HCT116 (cell line): ENCODE results near the gene CFAP410. TPM values are rescaled to one million over a fixed set of nuclear protein-coding genes. Genes with fewer than 3 reads are reported as not detected.

Experiments
- ATAC-seq: fragments of 200-7000 bp; cut with Tn5 transposase; 2 replicates; pipeline ENCODE4 v1.9.1; 2020; ENCODE audit warnings: mild to moderate bottlenecking, moderate library complexity
- BruUV-seq: library from RNA; stranded (reverse); fragments of 400-500 nt; replicated peaks from 2 replicates; lab custom pipeline; 2021; lab: Mats Ljungman, UMichigan
- CTCF ChIA-PET: fragments of 300-600 bp; sonication (Branson Sonifier 250); formaldehyde crosslinking; loops from one replicate; lab custom pipeline; 2021; ENCODE audit warnings: antibody characterized with exemption; lab: Charles Lee
- POLR2A ChIA-PET: fragments of 300-600, 350-600 bp; sonication (Branson Sonifier 250); formaldehyde crosslinking; loops from one replicate; lab custom pipeline; 2021; ENCODE audit warnings: antibody characterized with exemption; lab: Charles Lee
- RAD21 ChIA-PET, 2 experiments: fragments of 300-600 bp; sonication (Branson Sonifier 250); formaldehyde crosslinking; loops; one replicate each; lab custom pipeline; 2023; ENCODE audit warnings: low total read pairs in 2 of 2; ENCODE audit not compliant: uncharacterized antibody in 2 of 2, unreplicated experiment in 2 of 2, low non-redundant PET in 1 of 2; lab: Charles Lee
- DNase-seq: peaks from one replicate; pipeline ENCODE4 v3.0.0-alpha.2; 2010; ENCODE audit warnings: low read depth, low spot score
- H2AFZ ChIP-seq: fragments of 200-600 bp; shearing (Covaris generic), sonication (generic); 2 replicates; pipeline ENCODE4 v1.6.1; 2017; ENCODE audit warnings: low read depth, mixed run types, mixed read lengths, antibody characterized with exemption, low read length; ENCODE audit not compliant: poor library complexity, severe bottlenecking
- H3K27ac ChIP-seq: 2 replicates; pipeline ENCODE4 v1.5.1; 2012; ENCODE audit warnings: low read depth, low read length
- H3K27me3 ChIP-seq: fragments of 200-600 bp; sonication (generic); 2 replicates; pipeline ENCODE4 v1.6.1; 2016; ENCODE audit warnings: mixed run types, low read length, mixed read lengths; ENCODE audit not compliant: insufficient read depth
- H3K36me3 ChIP-seq, 2 experiments: fragments of 200-500 bp in 1 of 2; fragments of 200-600 bp in 1 of 2; sonication (Bioruptor generic) in 1 of 2; sonication (generic) in 1 of 2; 2 replicates each; pipeline versions ENCODE4 v1.5.1 to v1.6.1; 2014 to 2016; ENCODE audit warnings: low read length in 2 of 2, inconsistent platforms in 1 of 2, mixed read lengths in 1 of 2, mixed run types in 1 of 2; ENCODE audit not compliant: insufficient read depth in 2 of 2, control insufficient read depth in 1 of 2
- H3K4me1 ChIP-seq, 2 experiments: fragments of 200-600 bp in 1 of 2; sonication (generic) in 1 of 2; 2 replicates each; pipeline versions ENCODE4 v1.5.1 to v1.6.1; 2012 to 2017; ENCODE audit warnings: low read length in 2 of 2, inconsistent platforms in 1 of 2, mild to moderate bottlenecking in 1 of 2, mixed read lengths in 1 of 2, mixed run types in 1 of 2, moderate library complexity in 1 of 2; ENCODE audit not compliant: insufficient read depth in 2 of 2, control insufficient read depth in 1 of 2
- H3K4me2 ChIP-seq: fragments of 200-600 bp; sonication (generic); 2 replicates; pipeline ENCODE4 v1.6.1; 2017; ENCODE audit warnings: mixed run types, low read length, mixed read lengths
- H3K4me3 ChIP-seq, 2 experiments: fragments of 200-600 bp in 1 of 2; sonication (generic) in 1 of 2; replicated peaks in 1 of 2; 2 replicates each; pipeline ENCODE4 v1.5.1; 2011 to 2016; ENCODE audit warnings: low read length in 2 of 2, control low read depth in 1 of 2, low read depth in 1 of 2, mild to moderate bottlenecking in 1 of 2, mixed read lengths in 1 of 2, mixed run types in 1 of 2
- H3K79me2 ChIP-seq: fragments of 200-600 bp; sonication (generic); 2 replicates; pipeline ENCODE4 v1.6.1; 2017; ENCODE audit warnings: mild to moderate bottlenecking, mixed run types, low read length, moderate library complexity, mixed read lengths; ENCODE audit not compliant: insufficient read depth
- H3K9ac ChIP-seq: fragments of 200-600 bp; sonication (generic); 2 replicates; pipeline ENCODE4 v1.6.1; 2016; ENCODE audit warnings: low read length, mixed read lengths
- H3K9me2 ChIP-seq: fragments of 200-600 bp; sonication (generic), shearing (Covaris generic); 2 replicates; pipeline ENCODE4 v1.6.1; 2017; ENCODE audit warnings: mixed run types, mild to moderate bottlenecking, moderate library complexity; ENCODE audit not compliant: insufficient read depth
- H3K9me3 ChIP-seq, 2 experiments: fragments of 200-500 bp in 1 of 2; fragments of 200-600 bp in 1 of 2; sonication (Bioruptor generic) in 1 of 2; sonication (generic) in 1 of 2; 2 replicates each; pipeline ENCODE4 v1.6.1; 2014 to 2017; ENCODE audit warnings: low read length in 2 of 2, mixed read lengths in 2 of 2, inconsistent platforms in 1 of 2, low read depth in 1 of 2, mild to moderate bottlenecking in 1 of 2, mixed run types in 1 of 2, moderate library complexity in 1 of 2; ENCODE audit not compliant: control insufficient read depth in 1 of 2, insufficient read depth in 1 of 2
- H4K20me1 ChIP-seq: fragments of 200-600 bp; sonication (generic), shearing (Covaris generic); 2 replicates; pipeline ENCODE4 v1.6.1; 2017; ENCODE audit warnings: mixed run types, mild to moderate bottlenecking, moderate library complexity; ENCODE audit not compliant: insufficient read depth
- CBX3 ChIP-seq: IDR thresholded peaks from 2 replicates; pipeline ENCODE4 v1.6.1; 2012; ENCODE audit warnings: low read depth
- CEBPB ChIP-seq: IDR thresholded peaks from 2 replicates; pipeline ENCODE4 v1.6.1; 2012; ENCODE audit warnings: low read depth
- EGR1 ChIP-seq: IDR thresholded peaks from 2 replicates; pipeline ENCODE4 v1.6.1; 2012; ENCODE audit warnings: low read depth
- EZH2 ChIP-seq: fragments of 200-600 bp; sonication (generic); IDR thresholded peaks from 2 replicates; pipeline ENCODE4 v1.6.1; 2017; ENCODE audit warnings: antibody characterized with exemption, mixed run types
- FOSL1 ChIP-seq: IDR thresholded peaks from 2 replicates; pipeline ENCODE4 v1.6.1; 2012; ENCODE audit warnings: low read depth
- POLR2A ChIP-seq: IDR thresholded peaks from 2 replicates; pipeline ENCODE4 v1.7.0; 2011; ENCODE audit warnings: borderline replicate concordance; ENCODE audit not compliant: insufficient read depth, insufficient read length; ENCODE audit errors: extremely low read depth
- POLR2AphosphoS5 ChIP-seq: IDR thresholded peaks from 2 replicates; pipeline ENCODE4 v1.6.1; 2011; ENCODE audit warnings: mild to moderate bottlenecking, low read depth, low read length, moderate library complexity
- SP1 ChIP-seq: IDR thresholded peaks from 2 replicates; pipeline ENCODE4 v1.6.1; 2012; ENCODE audit warnings: low read depth
- SRF ChIP-seq: IDR thresholded peaks from 2 replicates; pipeline ENCODE4 v1.6.1; 2012; ENCODE audit warnings: low read depth
- YY1 ChIP-seq: IDR thresholded peaks from 2 replicates; pipeline ENCODE4 v1.6.1; 2011; ENCODE audit warnings: low read length, low read depth, moderate library complexity, mild to moderate bottlenecking; ENCODE audit not compliant: insufficient replicate concordance; ENCODE audit errors: extremely low read depth
- ZNF274 ChIP-seq: fragments of 200-500 bp; sonication (Bioruptor generic); IDR thresholded peaks from 2 replicates; pipeline ENCODE4 v1.6.1; 2014; ENCODE audit warnings: mild to moderate bottlenecking, low read depth, low read length, inconsistent platforms
- intact Hi-C: fragments of 100-400 bp; cut with micrococcal nuclease; formaldehyde crosslinking; loops from 2 replicates; pipeline ENCODE4 v1.10.0; 2022
- total RNA-seq: library from RNA; stranded (reverse); gene quantifications from one replicate; pipeline ENCODE4 v1.2.1, GENCODE V29; 2021; ENCODE audit not compliant: unreplicated experiment
- TF ChIP-seq, protein P1 (sequence below), 3 experiments: fragments of 200-600 bp in 1 of 3; sonication (generic) in 1 of 3; IDR thresholded peaks in 2 of 3; conservative IDR thresholded peaks in 1 of 3; 2 replicates each; pipeline ENCODE4 v1.5.1; 2012 to 2017; ENCODE audit warnings: low read depth in 2 of 3, low read length in 2 of 3, antibody characterized with exemption in 1 of 3, borderline replicate concordance in 1 of 3, control low read depth in 1 of 3, mild to moderate bottlenecking in 1 of 3, mixed read lengths in 1 of 3, mixed run types in 1 of 3, moderate library complexity in 1 of 3; ENCODE audit not compliant: insufficient read depth in 1 of 3
- TF ChIP-seq, protein P2 (sequence below): IDR thresholded peaks from 2 replicates; pipeline ENCODE4 v1.6.1; 2011; ENCODE audit warnings: mild to moderate bottlenecking, low read length, moderate library complexity; ENCODE audit not compliant: insufficient replicate concordance; ENCODE audit errors: extremely low read depth
- TF ChIP-seq, protein P3 (sequence below): IDR thresholded peaks from 2 replicates; pipeline ENCODE4 v1.6.1; 2012

The CFAP410 gene
- total RNA-seq, 1 experiment from 2014 or later = 15.3 TPM

DNA sequence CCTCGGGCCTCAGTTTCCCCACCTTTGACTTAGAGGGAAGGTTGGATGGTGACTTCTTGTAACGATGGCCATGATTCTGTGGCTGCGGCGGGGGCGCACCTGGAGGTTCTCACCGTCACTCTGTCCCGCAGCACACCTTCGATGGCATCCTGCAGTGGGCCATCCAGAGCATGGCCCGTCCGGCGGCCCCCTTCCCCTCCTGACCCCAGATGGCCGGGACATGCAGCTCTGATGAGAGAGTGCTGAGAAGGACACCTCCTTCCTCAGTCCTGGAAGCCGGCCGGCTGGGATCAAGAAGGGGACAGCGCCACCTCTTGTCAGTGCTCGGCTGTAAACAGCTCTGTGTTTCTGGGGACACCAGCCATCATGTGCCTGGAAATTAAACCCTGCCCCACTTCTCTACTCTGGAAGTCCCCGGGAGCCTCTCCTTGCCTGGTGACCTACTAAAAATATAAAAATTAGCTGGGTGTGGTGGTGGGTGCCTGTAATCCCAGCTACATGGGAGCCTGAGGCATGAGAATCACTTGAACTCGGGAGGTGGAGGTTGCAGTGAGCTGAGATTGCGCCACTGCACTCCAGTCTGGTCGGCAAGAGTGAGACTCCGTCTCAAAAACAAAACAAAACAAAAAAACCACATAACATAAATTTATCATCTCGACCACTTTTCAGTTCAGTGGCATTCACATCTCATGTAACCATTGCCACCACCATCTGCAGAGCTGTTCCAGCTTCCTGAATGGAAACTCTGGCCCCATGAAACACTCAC, 41.5 kb downstream of the CFAP410 start:
- Histone ChIP-seq H3K79me2 (peaks cover 23% of the 10 kb centered on the region), H3K27ac (no peak overlapping the region), H3K4me1 (peaks cover 15 to 44% of the 10 kb centered on the region in 2 experiments), H3K9me3 (no peaks in the 10 kb centered on the region), H4K20me1 (no peaks in the 10 kb centered on the region), H3K4me2 (peak overlapping the region; percentile 66), H3K36me3 (no peaks in the 10 kb centered on the region), H2AFZ (peak overlapping the region; percentile 71), H3K4me3 (peak overlapping the region in 1 of 2 experiments; percentile 23; a peak in 1 of 4 replicates), H3K27me3 (no peaks in the 10 kb centered on the region), H3K9me2 (no peaks in the 10 kb centered on the region), H3K9ac (peak overlapping the region; percentile 34)
- ATAC-seq = peak; percentile 60
- intact Hi-C loops = no loop called here
- RAD21 ChIA-PET = interaction anchor here in 1 of 2 experiments (0.9 kb wide), 1 partner anchor 158 kb away, joined by 4 read pairs; no protein-coding TSS in a partner anchor
- no peak for TF ChIP-seq FOSL1
- peak; percentile 45 for TF ChIP-seq YY1
- TF ChIP-seq, protein P1, sequence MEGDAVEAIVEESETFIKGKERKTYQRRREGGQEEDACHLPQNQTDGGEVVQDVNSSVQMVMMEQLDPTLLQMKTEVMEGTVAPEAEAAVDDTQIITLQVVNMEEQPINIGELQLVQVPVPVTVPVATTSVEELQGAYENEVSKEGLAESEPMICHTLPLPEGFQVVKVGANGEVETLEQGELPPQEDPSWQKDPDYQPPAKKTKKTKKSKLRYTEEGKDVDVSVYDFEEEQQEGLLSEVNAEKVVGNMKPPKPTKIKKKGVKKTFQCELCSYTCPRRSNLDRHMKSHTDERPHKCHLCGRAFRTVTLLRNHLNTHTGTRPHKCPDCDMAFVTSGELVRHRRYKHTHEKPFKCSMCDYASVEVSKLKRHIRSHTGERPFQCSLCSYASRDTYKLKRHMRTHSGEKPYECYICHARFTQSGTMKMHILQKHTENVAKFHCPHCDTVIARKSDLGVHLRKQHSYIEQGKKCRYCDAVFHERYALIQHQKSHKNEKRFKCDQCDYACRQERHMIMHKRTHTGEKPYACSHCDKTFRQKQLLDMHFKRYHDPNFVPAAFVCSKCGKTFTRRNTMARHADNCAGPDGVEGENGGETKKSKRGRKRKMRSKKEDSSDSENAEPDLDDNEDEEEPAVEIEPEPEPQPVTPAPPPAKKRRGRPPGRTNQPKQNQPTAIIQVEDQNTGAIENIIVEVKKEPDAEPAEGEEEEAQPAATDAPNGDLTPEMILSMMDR (IDR thresholded peaks at IDR 0.05 in 2 of 3, conservative IDR thresholded peaks at IDR 0.05 in 1 of 3; ENCODE audit: borderline replicate concordance in 1 of 3, insufficient read depth in 1 of 3, low read depth in 2 of 3, low read length in 2 of 3) = peak in 2 of 3 experiments; percentile 78 to 84; a peak in 4 of 6 replicates
- TF ChIP-seq EGR1 = no peak
- CTCF ChIA-PET = interaction anchor here (0.5 to 1.3 kb wide), 6 partner anchors 9 to 591 kb away, joined by 3 to 8 read pairs (median 3); no protein-coding TSS in a partner anchor
- peak; percentile 58 for DNase-seq
- POLR2A ChIA-PET = no interaction called here
- no TSS peak for BruUV-seq

DNA sequence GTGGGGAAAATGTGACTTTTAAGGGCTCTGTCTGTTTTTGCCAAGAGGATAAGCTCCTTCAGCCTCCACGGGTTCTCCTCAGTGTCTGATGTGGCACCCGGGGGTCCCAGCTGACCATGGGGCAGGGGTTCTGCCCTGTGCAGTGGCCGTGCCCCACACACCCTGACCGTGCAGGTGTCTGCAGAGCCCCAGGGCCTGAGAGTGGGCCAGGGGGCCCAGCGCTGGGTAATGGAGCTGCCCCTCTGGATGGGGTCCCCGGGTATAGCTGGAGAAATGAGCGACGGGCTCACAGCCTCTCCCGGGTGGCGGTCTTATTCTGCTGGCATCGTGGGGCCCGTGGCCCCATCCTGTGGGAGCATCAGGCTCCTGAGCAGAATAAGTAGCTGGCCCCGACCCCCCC, 42.3 kb downstream of the CFAP410 start:
- no peaks in the 10 kb centered on the region for H3K27me3 ChIP-seq
- no peak overlapping the region for H3K9ac ChIP-seq
- no peak overlapping the region for H3K4me2 ChIP-seq
- no TSS peak for BruUV-seq
- ChIA-PET CTCF (interaction anchor here (0.5 to 1.3 kb wide), 4 partner anchors 10 to 486 kb away, joined by 3 to 8 read pairs (median 5); no protein-coding TSS in a partner anchor), POLR2A (no interaction called here), RAD21 (no interaction called here)
- peaks cover 15% of the 10 kb centered on the region for H3K79me2 ChIP-seq
- H4K20me1 ChIP-seq = no peaks in the 10 kb centered on the region
- H3K27ac ChIP-seq = no peak overlapping the region
- DNase-seq (no peak), ATAC-seq (no peak)
- peaks cover 7 to 40% of the 10 kb centered on the region in 2 experiments for H3K4me1 ChIP-seq
- no peaks in the 10 kb centered on the region for H3K9me3 ChIP-seq
- intact Hi-C loops = no loop called here
- H2AFZ ChIP-seq = no peak overlapping the region
- H3K36me3 ChIP-seq = no peaks in the 10 kb centered on the region
- no peak overlapping the region for H3K4me3 ChIP-seq
- H3K9me2 ChIP-seq = no peaks in the 10 kb centered on the region
- TF ChIP-seq, protein P2, sequence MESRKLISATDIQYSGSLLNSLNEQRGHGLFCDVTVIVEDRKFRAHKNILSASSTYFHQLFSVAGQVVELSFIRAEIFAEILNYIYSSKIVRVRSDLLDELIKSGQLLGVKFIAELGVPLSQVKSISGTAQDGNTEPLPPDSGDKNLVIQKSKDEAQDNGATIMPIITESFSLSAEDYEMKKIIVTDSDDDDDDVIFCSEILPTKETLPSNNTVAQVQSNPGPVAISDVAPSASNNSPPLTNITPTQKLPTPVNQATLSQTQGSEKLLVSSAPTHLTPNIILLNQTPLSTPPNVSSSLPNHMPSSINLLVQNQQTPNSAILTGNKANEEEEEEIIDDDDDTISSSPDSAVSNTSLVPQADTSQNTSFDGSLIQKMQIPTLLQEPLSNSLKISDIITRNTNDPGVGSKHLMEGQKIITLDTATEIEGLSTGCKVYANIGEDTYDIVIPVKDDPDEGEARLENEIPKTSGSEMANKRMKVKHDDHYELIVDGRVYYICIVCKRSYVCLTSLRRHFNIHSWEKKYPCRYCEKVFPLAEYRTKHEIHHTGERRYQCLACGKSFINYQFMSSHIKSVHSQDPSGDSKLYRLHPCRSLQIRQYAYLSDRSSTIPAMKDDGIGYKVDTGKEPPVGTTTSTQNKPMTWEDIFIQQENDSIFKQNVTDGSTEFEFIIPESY = no peak
- no peak for TF ChIP-seq POLR2AphosphoS5
- TF ChIP-seq POLR2A = no peak
- TF ChIP-seq SP1 = no peak
- TF ChIP-seq CBX3 = no peak
- TF ChIP-seq, protein P3, sequence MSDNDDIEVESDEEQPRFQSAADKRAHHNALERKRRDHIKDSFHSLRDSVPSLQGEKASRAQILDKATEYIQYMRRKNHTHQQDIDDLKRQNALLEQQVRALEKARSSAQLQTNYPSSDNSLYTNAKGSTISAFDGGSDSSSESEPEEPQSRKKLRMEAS = no peak
- no peak for TF ChIP-seq EZH2
- no peak for TF ChIP-seq SRF
- TF ChIP-seq CEBPB = no peak
- no peak for TF ChIP-seq ZNF274
